ENCODE results near the gene DCHS1. TPM values are rescaled to one million over a fixed set of nuclear protein-coding genes. Genes with fewer than 3 reads are reported as not detected.

The DCHS1 gene
- total and polyA plus RNA-seq, 2 of the 13 experiments (the other 11 are each of a cell fraction or from before 2014, with no cell fraction given): under 0.01 to 0.03 TPM

- TF ChIP-seq ZBTB10 (CRISPR knock-in tag; IDR thresholded peaks at IDR 0.05; ENCODE audit: borderline replicate concordance) (no peak), ZNF747 (CRISPR knock-in tag; IDR thresholded peaks at IDR 0.05; ENCODE audit: borderline replicate concordance) (no peak), ZNF703 (CRISPR knock-in tag; IDR thresholded peaks at IDR 0.05; ENCODE audit: borderline replicate concordance) (no peak), ZMAT5 (CRISPR knock-in tag; IDR thresholded peaks at IDR 0.05; ENCODE audit: borderline replicate concordance, low read depth) (no peak), ZNF335 (CRISPR knock-in tag; IDR thresholded peaks at IDR 0.05) (peak; percentile 60; the same call in 1 of the 2 replicates), SP4 (CRISPR knock-in tag; IDR thresholded peaks at IDR 0.05) (no peak; the same call in 1 of the 2 replicates), UBTF (CRISPR knock-in tag; IDR thresholded peaks at IDR 0.05) (peak; percentile 5; the same call in 1 of the 2 replicates), ZSCAN21 (CRISPR knock-in tag; IDR thresholded peaks at IDR 0.05; ENCODE audit: borderline replicate concordance) (no peak), RELA (CRISPR knock-in tag; IDR thresholded peaks at IDR 0.05) (no peak), EZH2 (conservative IDR thresholded peaks at IDR 0.05; ENCODE audit: low read depth, low read length) (no peak), TERF1 (CRISPR knock-in tag; IDR thresholded peaks at IDR 0.05) (no peak), ZFX (CRISPR knock-in tag; IDR thresholded peaks at IDR 0.05; ENCODE audit: low read depth) (no peak), ZNF30 (CRISPR knock-in tag; IDR thresholded peaks at IDR 0.05) (no peak), CBX5 (CRISPR knock-in tag; IDR thresholded peaks at IDR 0.05; ENCODE audit: borderline replicate concordance) (no peak), ZSCAN30 (CRISPR knock-in tag; IDR thresholded peaks at IDR 0.05) (no peak), HES4 (CRISPR knock-in tag; IDR thresholded peaks at IDR 0.05; ENCODE audit: borderline replicate concordance) (no peak), WIZ (CRISPR knock-in tag; IDR thresholded peaks at IDR 0.05) (no peak), MXD1 (CRISPR knock-in tag; IDR thresholded peaks at IDR 0.05) (no peak; the same call in 1 of the 2 replicates), ZNF33A (CRISPR knock-in tag; IDR thresholded peaks at IDR 0.05; ENCODE audit: borderline replicate concordance) (no peak), MAZ (IDR thresholded peaks at IDR 0.05; ENCODE audit: borderline replicate concordance, low read depth, low read length) (no peak), MAZ (CRISPR knock-in tag; IDR thresholded peaks at IDR 0.05; ENCODE audit: low read depth) (no peak), NR2F2 (IDR thresholded peaks at IDR 0.05; ENCODE audit: borderline replicate concordance, low read depth) (peak; percentile 32; the same call in 1 of the 2 replicates)
These were observed 36.4 kb downstream of the DCHS1 start, which contains the start of gene TPP1 (continued) for GRCh38 chr11:6619004-6619745.
